ENCODE results near the gene ANP32A. TPM values are rescaled to one million over a fixed set of nuclear protein-coding genes. Genes with fewer than 3 reads are reported as not detected.

Gene ANP32A
- total RNA-seq, 2 donors from 2014 or later: 52.6 to 70.8 TPM

DNA sequence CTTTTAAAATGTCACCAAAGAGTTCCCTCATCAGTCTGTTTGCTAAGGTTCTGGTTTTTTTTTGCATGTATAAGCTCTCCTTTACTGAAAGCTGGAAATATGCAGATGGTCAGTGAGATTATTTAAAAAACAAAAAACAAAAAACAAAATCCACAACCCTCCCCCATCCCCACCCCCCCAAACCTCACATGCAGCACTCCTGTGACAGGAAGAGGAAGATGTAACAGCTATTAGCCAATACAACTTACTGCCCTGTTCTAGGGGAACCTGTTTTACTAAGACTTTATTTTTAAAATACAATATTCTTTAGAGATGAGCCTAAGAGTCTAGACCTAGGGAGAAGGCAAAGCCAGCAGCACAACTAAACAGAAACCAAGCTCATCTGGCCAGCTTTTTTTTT is 39.5 kb downstream of the ANP32A start:
- H3K27ac ChIP-seq: no peak overlapping the region
- H3K4me3 ChIP-seq: no peak overlapping the region
- H3K9me3 ChIP-seq: no peaks in the 10 kb centered on the region
- peaks cover 3 to 5% of the 10 kb centered on the region in 2 donors for H3K36me3 ChIP-seq
- intact Hi-C loops (cut with DNase I): no loop called here
- peaks cover 4% of the 10 kb centered on the region for H3K4me1 ChIP-seq (replicated peaks)
- TF ChIP-seq POLR2A (IDR thresholded peaks at IDR 0.05) (no peak), POLR2AphosphoS5 (IDR thresholded peaks at IDR 0.05) (no peak), CTCF (IDR thresholded peaks at IDR 0.05) (no peak)
- DNase-seq (ENCODE audit: low spot score): no peak
- no peaks in the 10 kb centered on the region for H3K27me3 ChIP-seq (replicated peaks; ENCODE audit: insufficient read depth)

DNA sequence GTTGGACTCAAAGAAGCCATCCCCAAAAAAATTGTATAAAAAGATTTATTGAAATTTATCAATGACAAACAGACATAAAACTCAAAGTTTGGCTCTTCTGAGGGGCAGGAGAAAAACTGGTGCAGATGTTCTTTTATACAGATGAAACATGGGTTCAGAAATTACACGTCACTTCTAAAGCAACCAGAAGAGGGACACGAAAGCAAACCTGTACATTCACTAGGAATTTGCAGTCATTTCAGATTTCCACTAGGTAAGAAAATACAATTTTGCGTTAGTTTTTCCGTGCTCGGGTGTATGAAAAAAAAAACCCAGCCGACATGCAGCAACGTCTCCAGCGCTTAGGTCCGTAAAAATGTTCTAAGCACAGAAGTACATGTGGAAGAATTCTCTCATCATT is 41.8 kb downstream of the ANP32A start:
- Histone ChIP-seq H3K4me3 (no peak overlapping the region), H3K27ac (no peak overlapping the region), H3K9me3 (no peaks in the 10 kb centered on the region), H3K36me3 (peaks cover 3 to 5% of the 10 kb centered on the region in 2 donors), H3K27me3 (replicated peaks; ENCODE audit: insufficient read depth) (no peaks in the 10 kb centered on the region), H3K4me1 (replicated peaks) (no peaks in the 10 kb centered on the region)
- WGBS: 66% methylated on average over 9 of the region's 9 CpGs
- TF ChIP-seq CTCF (IDR thresholded peaks at IDR 0.05): peak in 1 of 4 experiments; percentile 7
- TF ChIP-seq POLR2A (IDR thresholded peaks at IDR 0.05): no peak
- intact Hi-C loops (cut with DNase I): no loop called here
- DNase-seq (ENCODE audit: low spot score): no peak

- Histone ChIP-seq H3K4me1 (replicated peaks) (no peaks in the 10 kb centered on the region), H3K27ac (no peak overlapping the region), H3K36me3 (peaks cover 3 to 5% of the 10 kb centered on the region in 2 donors), H3K27me3 (replicated peaks; ENCODE audit: insufficient read depth) (no peaks in the 10 kb centered on the region), H3K4me3 (no peak overlapping the region), H3K9me3 (no peaks in the 10 kb centered on the region)
- DNase-seq (ENCODE audit: low spot score): no peak
- TF ChIP-seq POLR2A (IDR thresholded peaks at IDR 0.05) (no peak), POLR2AphosphoS5 (IDR thresholded peaks at IDR 0.05) (no peak), CTCF (IDR thresholded peaks at IDR 0.05) (no peak)
- WGBS: 94% methylated on average over 10 of the region's 10 CpGs
- intact Hi-C loops (cut with DNase I): no loop called here
These were observed 44.0 kb downstream of the ANP32A start for GRCh38 chr15:68776477-68777270.

DNA sequence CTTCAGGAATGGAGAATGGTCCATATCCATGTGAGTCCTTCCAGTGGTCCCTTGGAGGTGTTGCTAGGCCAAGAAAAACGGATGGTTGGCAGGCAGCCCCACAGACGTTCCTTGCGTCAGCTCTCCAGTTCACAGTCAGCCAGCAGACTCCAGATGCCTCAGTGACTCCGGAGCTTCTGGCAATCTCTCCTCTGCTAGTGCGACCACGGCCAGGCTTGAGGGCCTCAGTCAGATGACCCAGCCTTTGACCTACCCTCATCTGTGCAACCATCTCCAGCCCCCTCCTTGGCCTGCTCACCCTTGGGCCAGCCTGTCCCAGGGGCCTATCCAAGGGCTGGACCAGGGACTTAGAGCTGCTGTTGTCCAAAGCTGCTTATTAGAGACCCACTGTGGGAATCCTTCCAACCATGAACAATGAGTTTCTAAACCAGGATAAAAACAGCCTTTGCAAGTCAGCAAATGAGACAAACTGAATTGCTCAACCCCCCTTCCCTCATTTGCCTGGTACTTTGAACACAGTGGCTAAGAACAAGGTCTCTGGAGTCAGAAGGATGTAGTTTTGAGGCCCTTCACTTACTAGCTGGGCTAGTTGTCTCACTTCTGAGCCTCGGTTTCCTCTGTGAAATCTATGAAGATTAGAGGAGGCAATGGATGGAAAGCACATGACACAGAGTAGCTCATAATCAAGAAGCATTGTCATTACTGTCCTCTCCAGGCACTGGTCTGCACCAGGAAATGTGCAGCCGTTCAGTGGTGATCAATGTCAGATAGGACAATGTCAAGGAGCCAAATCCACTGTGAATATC is 44.8 kb downstream of the ANP32A start:
- H3K9me3 ChIP-seq: no peaks in the 10 kb centered on the region
- intact Hi-C loops (cut with DNase I): no loop called here
- H3K27me3 ChIP-seq (replicated peaks; ENCODE audit: insufficient read depth): no peaks in the 10 kb centered on the region
- H3K4me3 ChIP-seq: no peak overlapping the region
- no peak for TF ChIP-seq CTCF (IDR thresholded peaks at IDR 0.05)
- TF ChIP-seq POLR2AphosphoS5 (IDR thresholded peaks at IDR 0.05): no peak
- TF ChIP-seq POLR2A (IDR thresholded peaks at IDR 0.05): no peak
- H3K4me1 ChIP-seq (replicated peaks): no peaks in the 10 kb centered on the region
- WGBS: 63% methylated on average over 8 of the region's 8 CpGs
- peaks cover 3 to 5% of the 10 kb centered on the region in 2 donors for H3K36me3 ChIP-seq
- DNase-seq (ENCODE audit: low spot score): no peak
- no peak overlapping the region for H3K27ac ChIP-seq
